HCT116 (cell line): ENCODE data around the gene ZNF880. TPM values are rescaled to one million over a fixed set of nuclear protein-coding genes. Genes with fewer than 3 reads are reported as not detected.
"Not testable (repeated sequence)": the region's sequence is repeated elsewhere in the genome, so short reads cannot be mapped to it uniquely, and the experiment has no call there.

Experiments
- ATAC-seq: fragments of 200-7000 bp; cut with Tn5 transposase; 2 replicates; pipeline ENCODE4 v1.9.1; 2020; ENCODE audit warnings: mild to moderate bottlenecking, moderate library complexity
- BruUV-seq: library from RNA; stranded (reverse); fragments of 400-500 nt; replicated peaks from 2 replicates; lab custom pipeline; 2021; lab: Mats Ljungman, UMichigan
- CTCF ChIA-PET: fragments of 300-600 bp; sonication (Branson Sonifier 250); formaldehyde crosslinking; loops from one replicate; lab custom pipeline; 2021; ENCODE audit warnings: antibody characterized with exemption; lab: Charles Lee
- POLR2A ChIA-PET: fragments of 300-600, 350-600 bp; sonication (Branson Sonifier 250); formaldehyde crosslinking; loops from one replicate; lab custom pipeline; 2021; ENCODE audit warnings: antibody characterized with exemption; lab: Charles Lee
- RAD21 ChIA-PET, 2 experiments: fragments of 300-600 bp; sonication (Branson Sonifier 250); formaldehyde crosslinking; loops; one replicate each; lab custom pipeline; 2023; ENCODE audit warnings: low total read pairs in 2 of 2; ENCODE audit not compliant: uncharacterized antibody in 2 of 2, unreplicated experiment in 2 of 2, low non-redundant PET in 1 of 2; lab: Charles Lee
- DNase-seq: peaks from one replicate; pipeline ENCODE4 v3.0.0-alpha.2; 2010; ENCODE audit warnings: low read depth, low spot score
- H2AFZ ChIP-seq: fragments of 200-600 bp; shearing (Covaris generic), sonication (generic); 2 replicates; pipeline ENCODE4 v1.6.1; 2017; ENCODE audit warnings: low read depth, mixed run types, mixed read lengths, antibody characterized with exemption, low read length; ENCODE audit not compliant: poor library complexity, severe bottlenecking
- H3K27ac ChIP-seq: 2 replicates; pipeline ENCODE4 v1.5.1; 2012; ENCODE audit warnings: low read depth, low read length
- H3K27me3 ChIP-seq: fragments of 200-600 bp; sonication (generic); 2 replicates; pipeline ENCODE4 v1.6.1; 2016; ENCODE audit warnings: mixed run types, low read length, mixed read lengths; ENCODE audit not compliant: insufficient read depth
- H3K36me3 ChIP-seq, 2 experiments: fragments of 200-500 bp in 1 of 2; fragments of 200-600 bp in 1 of 2; sonication (Bioruptor generic) in 1 of 2; sonication (generic) in 1 of 2; 2 replicates each; pipeline versions ENCODE4 v1.5.1 to v1.6.1; 2014 to 2016; ENCODE audit warnings: low read length in 2 of 2, inconsistent platforms in 1 of 2, mixed read lengths in 1 of 2, mixed run types in 1 of 2; ENCODE audit not compliant: insufficient read depth in 2 of 2, control insufficient read depth in 1 of 2
- H3K4me1 ChIP-seq, 2 experiments: fragments of 200-600 bp in 1 of 2; sonication (generic) in 1 of 2; 2 replicates each; pipeline versions ENCODE4 v1.5.1 to v1.6.1; 2012 to 2017; ENCODE audit warnings: low read length in 2 of 2, inconsistent platforms in 1 of 2, mild to moderate bottlenecking in 1 of 2, mixed read lengths in 1 of 2, mixed run types in 1 of 2, moderate library complexity in 1 of 2; ENCODE audit not compliant: insufficient read depth in 2 of 2, control insufficient read depth in 1 of 2
- H3K4me2 ChIP-seq: fragments of 200-600 bp; sonication (generic); 2 replicates; pipeline ENCODE4 v1.6.1; 2017; ENCODE audit warnings: mixed run types, low read length, mixed read lengths
- H3K4me3 ChIP-seq, 2 experiments: fragments of 200-600 bp in 1 of 2; sonication (generic) in 1 of 2; replicated peaks in 1 of 2; 2 replicates each; pipeline ENCODE4 v1.5.1; 2011 to 2016; ENCODE audit warnings: low read length in 2 of 2, control low read depth in 1 of 2, low read depth in 1 of 2, mild to moderate bottlenecking in 1 of 2, mixed read lengths in 1 of 2, mixed run types in 1 of 2
- H3K79me2 ChIP-seq: fragments of 200-600 bp; sonication (generic); 2 replicates; pipeline ENCODE4 v1.6.1; 2017; ENCODE audit warnings: mild to moderate bottlenecking, mixed run types, low read length, moderate library complexity, mixed read lengths; ENCODE audit not compliant: insufficient read depth
- H3K9ac ChIP-seq: fragments of 200-600 bp; sonication (generic); 2 replicates; pipeline ENCODE4 v1.6.1; 2016; ENCODE audit warnings: low read length, mixed read lengths
- H3K9me2 ChIP-seq: fragments of 200-600 bp; sonication (generic), shearing (Covaris generic); 2 replicates; pipeline ENCODE4 v1.6.1; 2017; ENCODE audit warnings: mixed run types, mild to moderate bottlenecking, moderate library complexity; ENCODE audit not compliant: insufficient read depth
- H3K9me3 ChIP-seq, 2 experiments: fragments of 200-500 bp in 1 of 2; fragments of 200-600 bp in 1 of 2; sonication (Bioruptor generic) in 1 of 2; sonication (generic) in 1 of 2; 2 replicates each; pipeline ENCODE4 v1.6.1; 2014 to 2017; ENCODE audit warnings: low read length in 2 of 2, mixed read lengths in 2 of 2, inconsistent platforms in 1 of 2, low read depth in 1 of 2, mild to moderate bottlenecking in 1 of 2, mixed run types in 1 of 2, moderate library complexity in 1 of 2; ENCODE audit not compliant: control insufficient read depth in 1 of 2, insufficient read depth in 1 of 2
- H4K20me1 ChIP-seq: fragments of 200-600 bp; sonication (generic), shearing (Covaris generic); 2 replicates; pipeline ENCODE4 v1.6.1; 2017; ENCODE audit warnings: mixed run types, mild to moderate bottlenecking, moderate library complexity; ENCODE audit not compliant: insufficient read depth
- SIN3A ChIP-seq: IDR thresholded peaks from 2 replicates; pipeline ENCODE4 v1.6.1; 2012; ENCODE audit warnings: low read depth
- TCF7L2 ChIP-seq: IDR thresholded peaks from 2 replicates; pipeline ENCODE4 v1.7.0; 2011; ENCODE audit warnings: borderline replicate concordance, inconsistent platforms; ENCODE audit not compliant: insufficient read depth, insufficient read length; ENCODE audit errors: extremely low read depth
- intact Hi-C: fragments of 100-400 bp; cut with micrococcal nuclease; formaldehyde crosslinking; loops from 2 replicates; pipeline ENCODE4 v1.10.0; 2022
- total RNA-seq: library from RNA; stranded (reverse); gene quantifications from one replicate; pipeline ENCODE4 v1.2.1, GENCODE V29; 2021; ENCODE audit not compliant: unreplicated experiment

The ZNF880 gene
- total RNA-seq, 1 experiment from 2014 or later = not detected

GRCh38 chr19:52336791-52337381 is 32.8 kb upstream of the ZNF880 start:
- BruUV-seq = no TSS peak
- no peaks in the 10 kb centered on the region for H3K36me3 ChIP-seq
- intact Hi-C loops = no loop called here
- ChIA-PET POLR2A (no interaction called here), RAD21 (no interaction called here), CTCF (no interaction called here)
- no peak overlapping the region for H2AFZ ChIP-seq
- no peak overlapping the region for H3K9ac ChIP-seq
- no peak overlapping the region for H3K4me3 ChIP-seq
- peaks cover 8 to 15% of the 10 kb centered on the region in 2 experiments; a peak in 2 of 4 replicates for H3K9me3 ChIP-seq
- H3K79me2 ChIP-seq = no peaks in the 10 kb centered on the region
- H3K9me2 ChIP-seq = no peaks in the 10 kb centered on the region
- no peaks in the 10 kb centered on the region for H3K27me3 ChIP-seq
- ATAC-seq (no peak), DNase-seq (no peak)
- no peaks in the 10 kb centered on the region for H4K20me1 ChIP-seq
- no peak overlapping the region for H3K27ac ChIP-seq
- H3K4me2 ChIP-seq = no peak overlapping the region
- no peaks in the 10 kb centered on the region for H3K4me1 ChIP-seq
- TF ChIP-seq SIN3A (no peak), TCF7L2 (no peak)

GRCh38 chr19:52339022-52339421 is 30.7 kb upstream of the ZNF880 start:
- H2AFZ ChIP-seq, POLR2A ChIA-PET, H3K4me1 ChIP-seq, H3K27ac ChIP-seq, ATAC-seq, BruUV-seq, RAD21 ChIA-PET, H3K9ac ChIP-seq, H3K79me2 ChIP-seq, H4K20me1 ChIP-seq, H3K36me3 ChIP-seq, CTCF ChIA-PET, H3K4me3 ChIP-seq, DNase-seq, intact Hi-C loops, H3K9me2 ChIP-seq, H3K27me3 ChIP-seq, H3K4me2 ChIP-seq, H3K9me3 ChIP-seq: not testable (repeated sequence)
